Gastroesophageal sphincter (tissue), 4 donors: ENCODE results near the gene ANXA11. TPM values are rescaled to one million over a fixed set of nuclear protein-coding genes. Genes with fewer than 3 reads are reported as not detected.

Experiments
- ATAC-seq: fragments of 150-250 bp; one replicate; pipeline ENCODE4 v1.9.1; 2016; ENCODE audit warnings: mild to moderate bottlenecking, moderate library complexity
- H3K27ac ChIP-seq, 4 donors: fragments of 200-600 bp; sonication (generic) in 3 of 4; 1 replicate in 3 of 4; 2 replicates in 1 of 4; pipeline ENCODE4 v1.5.1; 2016 to 2019
- H3K27me3 ChIP-seq: fragments of 200-600 bp; sonication (generic); one replicate; pipeline ENCODE4 v1.5.1; 2019
- H3K36me3 ChIP-seq, 2 donors: fragments of 200-600 bp; sonication (generic); one replicate each; pipeline ENCODE4 v1.5.1; 2019; ENCODE audit warnings: control low read depth in 1 of 2
- H3K4me1 ChIP-seq, 3 donors: fragments of 200-600 bp; sonication (generic); 1 replicate in 2 of 3; 2 replicates in 1 of 3; pipeline ENCODE4 v1.5.1; 2016 to 2019; ENCODE audit warnings: control low read depth in 2 of 3
- H3K4me3 ChIP-seq, 2 donors: fragments of 200-600 bp; sonication (generic); one replicate each; pipeline ENCODE4 v1.5.1; 2019; ENCODE audit warnings: mild to moderate bottlenecking in 1 of 2, moderate library complexity in 1 of 2
- H3K9me3 ChIP-seq, 3 donors: fragments of 200-600 bp; sonication (generic); one replicate each; pipeline ENCODE4 v1.5.1; 2017 to 2019; ENCODE audit warnings: control low read depth in 2 of 3
- CTCF ChIP-seq, 4 experiments: fragments of 200-600 bp in 2 of 4; fragments of 450-650 bp in 2 of 4; sonication (generic) in 1 of 4; IDR thresholded peaks; one replicate each; pipeline ENCODE4 v1.5.1; 2017 to 2019; ENCODE audit warnings: antibody characterized with exemption in 4 of 4, mild to moderate bottlenecking in 2 of 4, moderate library complexity in 2 of 4
- EP300 ChIP-seq: sonication (generic); formaldehyde crosslinking; IDR thresholded peaks from one replicate; pipeline ENCODE4 v1.6.1; 2017; ENCODE audit warnings: antibody characterized with exemption, mild to moderate bottlenecking
- POLR2A ChIP-seq, 2 donors: fragments of 450-650 bp; IDR thresholded peaks; one replicate each; pipeline ENCODE4 v1.6.1; 2017; ENCODE audit warnings: antibody characterized with exemption in 2 of 2, mild to moderate bottlenecking in 2 of 2, moderate library complexity in 1 of 2
- POLR2AphosphoS5 ChIP-seq: sonication (generic); formaldehyde crosslinking; IDR thresholded peaks from one replicate; pipeline ENCODE4 v1.6.1; 2017; ENCODE audit warnings: antibody characterized with exemption
- WGBS, 2 donors: methylation state at CpG; one replicate each; pipeline ENCODE4 v1.1.5; 2018; ENCODE audit warnings: low coverage in 1 of 2; 5-methylcytosine and 5-hydroxymethylcytosine counted together
- total RNA-seq, 4 donors: library from RNA; depleted of rRNA; stranded (reverse); fragments of >200 nt; gene quantifications; one replicate each; pipeline ENCODE4 v1.1.0, GENCODE V29; 2016

ANXA11 gene
- total RNA-seq, 4 donors from 2014 or later: 117 to 225 (median 162) TPM

- no peak overlapping the region for H3K27ac ChIP-seq
- WGBS, 2 donors: 83 to 88% methylated on average over 4 of the region's 6 CpGs
- peaks cover 0 to 42% (median 13%) of the 10 kb centered on the region in 3 donors for H3K4me1 ChIP-seq
- H3K9me3 ChIP-seq: no peaks in the 10 kb centered on the region
- no peak overlapping the region for H3K4me3 ChIP-seq
- H3K36me3 ChIP-seq: no peaks in the 10 kb centered on the region
- no peak for ATAC-seq
- no peaks in the 10 kb centered on the region for H3K27me3 ChIP-seq
- TF ChIP-seq EP300: no peak
- no peak for TF ChIP-seq CTCF (IDR thresholded peaks at IDR 0.05)
- TF ChIP-seq POLR2AphosphoS5: no peak
- TF ChIP-seq POLR2A (IDR thresholded peaks at IDR 0.05): no peak
Observed at GRCh38 chr10:80211786-80212185, 6.4 kb upstream of the ANXA11 start.

- H3K27ac ChIP-seq: no peak overlapping the region
- TF ChIP-seq EP300 (no peak), POLR2AphosphoS5 (no peak), CTCF (IDR thresholded peaks at IDR 0.05) (no peak), POLR2A (IDR thresholded peaks at IDR 0.05) (no peak)
- H3K4me1 ChIP-seq: peaks cover 0 to 53% (median 22%) of the 10 kb centered on the region in 3 donors
- no peak for ATAC-seq
- WGBS, 2 donors: 88 to 98% methylated on average over 2 to 4 of the region's 4 CpGs
- no peaks in the 10 kb centered on the region for H3K36me3 ChIP-seq
- no peaks in the 10 kb centered on the region for H3K9me3 ChIP-seq
- H3K27me3 ChIP-seq: no peaks in the 10 kb centered on the region
- no peak overlapping the region for H3K4me3 ChIP-seq
Observed at GRCh38 chr10:80210259-80210658, 4.9 kb upstream of the ANXA11 start.

- ATAC-seq: no peak
- Histone ChIP-seq H3K36me3 (no peaks in the 10 kb centered on the region), H3K27me3 (no peaks in the 10 kb centered on the region), H3K4me3 (peak overlapping the region; percentile 22 to 58), H3K9me3 (no peaks in the 10 kb centered on the region), H3K4me1 (peaks cover 2 to 72% (median 33%) of the 10 kb centered on the region in 3 donors), H3K27ac (peak overlapping the region; percentile 80 to 100 (median 96))
- no peak for TF ChIP-seq POLR2A (IDR thresholded peaks at IDR 0.05)
- TF ChIP-seq CTCF (IDR thresholded peaks at IDR 0.05): no peak
- no peak for TF ChIP-seq POLR2AphosphoS5
- TF ChIP-seq EP300: no peak
- 50% methylated on average over 7 to 8 of the region's 15 CpGs for WGBS, 2 donors
Observed at GRCh38 chr10:80207768-80208370, 2.5 kb upstream of the ANXA11 start.

GRCh38 chr10:80206277-80206655 is 929 bp upstream of the ANXA11 start:
- no peaks in the 10 kb centered on the region for H3K9me3 ChIP-seq

More at GRCh38 chr10:80206277-80206655, 929 bp upstream of the ANXA11 start:
- 85 to 89% methylated on average over 3 of the region's 3 CpGs for whole genome bisulfite sequencing, 2 donors
- Histone ChIP-seq H3K4me3 (peak overlapping the region in 1 of 2 donors; percentile 99), H3K27ac (peak overlapping the region; percentile 80 to 100 (median 96)), H3K4me1 (peaks cover 5 to 88% (median 42%) of the 10 kb centered on the region in 3 donors), H3K36me3 (no peaks in the 10 kb centered on the region), H3K27me3 (no peaks in the 10 kb centered on the region)
- ATAC-seq: no peak
- TF ChIP-seq POLR2A (IDR thresholded peaks at IDR 0.05) (no peak), EP300 (no peak), CTCF (IDR thresholded peaks at IDR 0.05) (no peak), POLR2AphosphoS5 (no peak)
